GM13977 (cell line): ENCODE measurements around the gene C8A.

Source experiments
- DNase-seq: peaks from one replicate; pipeline ENCODE4 v3.0.0; 2012; ENCODE audit warnings: low spot score
- CTCF ChIP-seq: IDR thresholded peaks from 2 replicates; pipeline ENCODE4 v1.5.1; 2012; ENCODE audit warnings: mild to moderate bottlenecking, control low read depth; ENCODE audit not compliant: insufficient read depth; ENCODE audit errors: extremely low read depth, missing control alignments
- in situ Hi-C: fragments of 300-500 bp; cut with MboI; formaldehyde crosslinking; loops from one replicate; pipeline ENCODE4 v1.12.0; 2022; ENCODE audit warnings: low sequenced_read_pairs, low pct_unique_long_range_greater_than_20kb, mixed read lengths, inconsistent platforms; ENCODE audit not compliant: unreplicated experiment

The C8A gene

GRCh38 chr1:56915960-56916359, 61.4 kb downstream of the C8A start:
- DNase-seq: no peak
- in situ Hi-C loops: no loop called here
- TF ChIP-seq CTCF: no peak

- no peak for TF ChIP-seq CTCF
- in situ Hi-C loops: no loop called here
- DNase-seq: no peak
Measured at GRCh38 chr1:56916630-56917029, 62.0 kb downstream of the C8A start.

- TF ChIP-seq CTCF: no peak
- in situ Hi-C loops: no loop called here
- DNase-seq: no peak
Measured at GRCh38 chr1:56917356-56917755, 62.8 kb downstream of the C8A start.

- TF ChIP-seq CTCF: no peak
- in situ Hi-C loops: no loop called here
- DNase-seq: no peak
Measured at GRCh38 chr1:56920591-56921001, 66.0 kb downstream of the C8A start.

- no peak for DNase-seq
- no peak for TF ChIP-seq CTCF
- in situ Hi-C loops: no loop called here
Measured at GRCh38 chr1:56921479-56921878, 66.9 kb downstream of the C8A start.

GRCh38 chr1:56922070-56922469, 67.5 kb downstream of the C8A start:
- DNase-seq: no peak
- in situ Hi-C loops: no loop called here
- TF ChIP-seq CTCF: no peak

GRCh38 chr1:56922507-56922906, 67.9 kb downstream of the C8A start:
- DNase-seq: no peak
- in situ Hi-C loops: no loop called here
- no peak for TF ChIP-seq CTCF
